Neural crest cell (in vitro differentiated cells): ENCODE measurements around the gene ROBO2. TPM values are rescaled to one million over a fixed set of nuclear protein-coding genes. Genes with fewer than 3 reads are reported as not detected.

ENCODE experiments used
- DNase-seq: peaks from one replicate; pipeline ENCODE4 v3.0.0; 2021; ENCODE audit warnings: low read depth, mixed read lengths, low spot score
- H3K27ac Mint-ChIP-seq: one replicate; pipeline ENCODE4 v1.8.0; 2021; ENCODE audit warnings: mild to moderate bottlenecking, mixed read lengths; ENCODE audit not compliant: unreplicated experiment
- H3K27me3 Mint-ChIP-seq: 2 replicates; pipeline ENCODE4 v1.8.0; 2021; ENCODE audit warnings: low read depth, mild to moderate bottlenecking, mixed read lengths
- H3K36me3 Mint-ChIP-seq: 2 replicates; pipeline ENCODE4 v1.8.0; 2021; ENCODE audit warnings: low read depth, mild to moderate bottlenecking, mixed read lengths
- H3K4me1 Mint-ChIP-seq: 2 replicates; pipeline ENCODE4 v1.8.0; 2021; ENCODE audit warnings: mixed read lengths
- H3K4me3 Mint-ChIP-seq: one replicate; pipeline ENCODE4 v1.8.0; 2021; ENCODE audit warnings: mild to moderate bottlenecking, mixed read lengths
- H3K9me3 Mint-ChIP-seq: 2 replicates; pipeline ENCODE4 v1.8.0; 2021; ENCODE audit warnings: mixed read lengths
- total RNA-seq: library from RNA; stranded (reverse); gene quantifications from 2 replicates; pipeline ENCODE4 v1.2.1, GENCODE V29; 2021
- TF ChIP-seq, protein P1 (sequence below): fragments of 200-600 bp; sonication (generic); conservative IDR thresholded peaks from 2 replicates; pipeline ENCODE4 v1.5.0; 2021; ENCODE audit warnings: antibody characterized with exemption, mild to moderate bottlenecking

ROBO2 gene
- total RNA-seq, 1 donor from 2014 or later, result 27.9 TPM

GRCh38 chr3:77262361-77262760 lies 222.5 kb downstream of the ROBO2 start:
- H3K4me1 Mint-ChIP-seq, result peaks cover 2% of the 10 kb centered on the region

GRCh38 chr3:77267589-77267988 lies 227.7 kb downstream of the ROBO2 start:
- Mint-ChIP-seq H3K4me3 (no peak overlapping the region), H3K27me3 (no peaks in the 10 kb centered on the region), H3K36me3 (no peaks in the 10 kb centered on the region), H3K27ac (no peak overlapping the region), H3K4me1 (peaks cover 8% of the 10 kb centered on the region), H3K9me3 (no peaks in the 10 kb centered on the region)
- TF ChIP-seq, protein P1, sequence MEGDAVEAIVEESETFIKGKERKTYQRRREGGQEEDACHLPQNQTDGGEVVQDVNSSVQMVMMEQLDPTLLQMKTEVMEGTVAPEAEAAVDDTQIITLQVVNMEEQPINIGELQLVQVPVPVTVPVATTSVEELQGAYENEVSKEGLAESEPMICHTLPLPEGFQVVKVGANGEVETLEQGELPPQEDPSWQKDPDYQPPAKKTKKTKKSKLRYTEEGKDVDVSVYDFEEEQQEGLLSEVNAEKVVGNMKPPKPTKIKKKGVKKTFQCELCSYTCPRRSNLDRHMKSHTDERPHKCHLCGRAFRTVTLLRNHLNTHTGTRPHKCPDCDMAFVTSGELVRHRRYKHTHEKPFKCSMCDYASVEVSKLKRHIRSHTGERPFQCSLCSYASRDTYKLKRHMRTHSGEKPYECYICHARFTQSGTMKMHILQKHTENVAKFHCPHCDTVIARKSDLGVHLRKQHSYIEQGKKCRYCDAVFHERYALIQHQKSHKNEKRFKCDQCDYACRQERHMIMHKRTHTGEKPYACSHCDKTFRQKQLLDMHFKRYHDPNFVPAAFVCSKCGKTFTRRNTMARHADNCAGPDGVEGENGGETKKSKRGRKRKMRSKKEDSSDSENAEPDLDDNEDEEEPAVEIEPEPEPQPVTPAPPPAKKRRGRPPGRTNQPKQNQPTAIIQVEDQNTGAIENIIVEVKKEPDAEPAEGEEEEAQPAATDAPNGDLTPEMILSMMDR, result no peak
- no peak for DNase-seq

More at GRCh38 chr3:77262361-77262760, 222.5 kb downstream of the ROBO2 start:
- no peaks in the 10 kb centered on the region for H3K27me3 Mint-ChIP-seq
- TF ChIP-seq, protein P1, result no peak
- H3K27ac Mint-ChIP-seq, result no peak overlapping the region
- H3K9me3 Mint-ChIP-seq, result no peaks in the 10 kb centered on the region
- H3K36me3 Mint-ChIP-seq, result no peaks in the 10 kb centered on the region
- DNase-seq, result no peak
- no peak overlapping the region for H3K4me3 Mint-ChIP-seq

- Mint-ChIP-seq H3K9me3 (no peaks in the 10 kb centered on the region), H3K27me3 (no peaks in the 10 kb centered on the region), H3K36me3 (no peaks in the 10 kb centered on the region), H3K27ac (no peak overlapping the region), H3K4me1 (peaks cover 8% of the 10 kb centered on the region), H3K4me3 (no peak overlapping the region)
- DNase-seq, result no peak
- TF ChIP-seq, protein P1, result no peak
These were observed 231.4 kb downstream of the ROBO2 start for GRCh38 chr3:77271306-77271705.

GRCh38 chr3:77271711-77272110 lies 231.8 kb downstream of the ROBO2 start:
- no peak overlapping the region for H3K4me3 Mint-ChIP-seq
- no peaks in the 10 kb centered on the region for H3K9me3 Mint-ChIP-seq
- no peak overlapping the region for H3K27ac Mint-ChIP-seq
- no peaks in the 10 kb centered on the region for H3K36me3 Mint-ChIP-seq
- no peak for DNase-seq
- H3K27me3 Mint-ChIP-seq, result no peaks in the 10 kb centered on the region
- TF ChIP-seq, protein P1, result no peak
- peaks cover 8% of the 10 kb centered on the region for H3K4me1 Mint-ChIP-seq

DNA sequence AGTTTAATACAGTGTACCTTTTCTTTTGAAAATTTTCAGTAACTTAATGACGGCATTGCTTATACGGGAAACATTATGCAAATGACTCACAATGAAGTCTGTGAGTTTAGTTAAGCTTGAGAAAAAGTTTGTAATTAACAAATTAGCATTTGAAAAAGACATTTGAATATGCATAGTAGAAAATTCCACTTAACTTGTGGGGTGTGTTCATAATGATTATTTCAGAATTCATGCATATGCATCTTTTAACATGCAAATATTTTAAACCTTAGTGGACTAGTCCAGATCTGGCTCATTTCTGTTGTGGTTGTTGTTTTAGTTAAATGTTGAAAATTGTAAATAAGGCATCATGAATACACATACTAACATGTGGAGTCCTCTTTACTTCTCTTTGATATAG lies 239.4 kb downstream of the ROBO2 start:
- H3K4me1 Mint-ChIP-seq, result peaks cover 6% of the 10 kb centered on the region
- H3K9me3 Mint-ChIP-seq, result peaks cover 3% of the 10 kb centered on the region
- no peak overlapping the region for H3K27ac Mint-ChIP-seq
- no peak overlapping the region for H3K4me3 Mint-ChIP-seq
- DNase-seq, result no peak
- H3K36me3 Mint-ChIP-seq, result no peaks in the 10 kb centered on the region
- H3K27me3 Mint-ChIP-seq, result no peaks in the 10 kb centered on the region
- TF ChIP-seq, protein P1, result no peak

DNA sequence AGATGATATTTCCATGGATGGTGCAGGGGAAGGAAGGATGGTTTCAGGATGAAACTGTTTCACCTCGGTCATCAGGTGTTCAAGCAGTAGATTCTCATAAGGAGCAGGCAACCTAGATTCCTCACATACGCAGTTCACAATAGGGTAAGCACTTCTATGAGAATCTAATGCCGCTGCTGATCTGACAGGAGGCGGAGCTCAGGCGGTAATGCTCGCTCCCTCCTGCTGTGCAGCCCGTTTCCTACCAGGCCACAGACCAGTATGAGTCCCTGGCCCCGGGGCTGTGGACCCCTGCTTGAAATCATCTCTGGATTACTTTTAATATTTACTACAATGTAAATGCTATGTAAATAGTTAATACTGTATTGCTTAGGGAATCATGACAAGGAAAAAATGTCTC lies 241.8 kb downstream of the ROBO2 start:
- Mint-ChIP-seq H3K36me3 (no peaks in the 10 kb centered on the region), H3K9me3 (peaks cover 3% of the 10 kb centered on the region), H3K4me3 (no peak overlapping the region), H3K4me1 (peaks cover 10% of the 10 kb centered on the region), H3K27me3 (no peaks in the 10 kb centered on the region), H3K27ac (no peak overlapping the region)
- DNase-seq, result no peak
- TF ChIP-seq, protein P1, result no peak
